GM23338 (cell line): ENCODE measurements around the gene CPTP.

Experiments
- CREB1 ChIP-seq: fragments of 250-450 bp; sonication (Bioruptor Pico); IDR thresholded peaks from 2 replicates; pipeline ENCODE4 v1.5.0; 2020; ENCODE audit warnings: low read depth, mild to moderate bottlenecking, moderate library complexity
- EZH2 ChIP-seq: fragments of 200-600 bp; sonication (generic); IDR thresholded peaks from one replicate; pipeline ENCODE4 v1.8.0; 2017; ENCODE audit warnings: antibody characterized with exemption, mild to moderate bottlenecking, low read depth; ENCODE audit not compliant: unreplicated experiment
- EZH2phosphoT487 ChIP-seq: fragments of 200-600 bp; sonication (generic); IDR thresholded peaks from one replicate; pipeline ENCODE4 v1.8.1; 2018; ENCODE audit warnings: antibody characterized with exemption; ENCODE audit not compliant: unreplicated experiment
- JUNB ChIP-seq: IDR thresholded peaks from one replicate; pipeline ENCODE4 v1.6.1; 2016; ENCODE audit warnings: antibody characterized with exemption; ENCODE audit not compliant: unreplicated experiment
- NANOG ChIP-seq: IDR thresholded peaks from 2 replicates; pipeline ENCODE4 v1.6.1; 2016; ENCODE audit warnings: antibody characterized with exemption, borderline replicate concordance
- POLR2AphosphoS5 ChIP-seq: IDR thresholded peaks from 2 replicates; pipeline ENCODE4 v1.6.1; 2016; ENCODE audit warnings: antibody characterized with exemption, low read depth
- ZNF114 ChIP-seq: fragments of 250-450 bp; sonication (Bioruptor Pico); IDR thresholded peaks from 2 replicates; pipeline ENCODE4 v1.5.0; 2020; ENCODE audit warnings: mild to moderate bottlenecking, moderate library complexity
- ZNF331 ChIP-seq: fragments of 250-450 bp; sonication (Bioruptor Pico); IDR thresholded peaks from 2 replicates; pipeline ENCODE4 v1.5.0; 2020; ENCODE audit warnings: low read depth, mild to moderate bottlenecking, moderate library complexity
- TF ChIP-seq, protein P1 (sequence below), 2 experiments: fragments of 200-600 bp in 1 of 2; sonication (generic) in 1 of 2; conservative IDR thresholded peaks; 2 replicates each; pipeline versions ENCODE4 v1.5.1 to v1.6.1; 2016 to 2017; ENCODE audit warnings: antibody characterized with exemption in 2 of 2, low read depth in 2 of 2, mild to moderate bottlenecking in 2 of 2, moderate library complexity in 1 of 2
- TF ChIP-seq, protein P2 (sequence below): IDR thresholded peaks from one replicate; pipeline ENCODE4 v1.6.1; 2018; ENCODE audit warnings: antibody characterized with exemption; ENCODE audit not compliant: unreplicated experiment
- TF ChIP-seq, protein P3 (sequence below): IDR thresholded peaks from 2 replicates; pipeline ENCODE4 v1.6.1; 2016; ENCODE audit warnings: antibody characterized with exemption
- TF ChIP-seq, protein P4 (sequence below): fragments of 250-450 bp; sonication (Bioruptor Pico); IDR thresholded peaks from 2 replicates; pipeline ENCODE4 v1.5.0; 2020; ENCODE audit warnings: mild to moderate bottlenecking, moderate library complexity

DNA sequence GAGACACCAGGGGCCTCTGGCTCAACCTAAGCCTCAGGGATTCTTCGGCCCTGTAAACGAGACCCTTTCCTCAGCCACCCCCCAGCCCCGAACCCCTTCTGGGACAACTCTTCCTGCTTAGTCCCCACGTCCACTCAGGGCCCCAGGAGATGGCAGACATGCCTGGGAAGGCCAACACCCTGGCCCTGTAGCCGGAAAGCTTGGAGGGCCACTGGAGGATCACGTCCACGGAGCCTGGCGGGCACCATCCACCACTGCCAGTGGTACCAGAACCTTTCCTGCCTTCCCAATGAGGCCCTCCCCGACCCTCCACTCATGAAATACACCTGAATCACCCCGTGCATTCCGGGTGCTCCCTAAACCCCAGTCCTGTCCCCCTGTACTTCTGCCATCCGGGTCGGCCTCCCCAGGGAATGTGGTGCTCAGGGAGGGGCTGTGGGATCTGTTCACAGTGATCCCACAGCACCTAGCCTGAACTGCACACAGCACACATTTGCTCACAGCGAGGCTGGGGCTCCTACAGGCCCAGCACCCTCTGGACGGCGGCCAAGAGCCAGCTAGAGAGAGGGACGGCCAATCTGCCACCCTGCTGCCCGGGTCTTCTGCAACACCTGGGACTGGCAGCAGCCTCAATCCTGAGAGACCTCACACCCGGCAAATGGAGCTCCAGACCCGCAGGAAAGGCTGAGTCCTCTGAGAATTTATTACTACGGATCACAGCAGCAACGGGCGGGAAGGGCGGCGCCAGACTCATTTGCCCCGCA is 48.6 kb downstream of the CPTP start:
- TF ChIP-seq EZH2phosphoT487 (no peak), POLR2AphosphoS5 (no peak), JUNB (no peak), CREB1 (no peak), EZH2 (no peak), ZNF331 (CRISPR knock-in tag) (no peak), NANOG (no peak), ZNF114 (CRISPR knock-in tag) (no peak)
- TF ChIP-seq, protein P1, sequence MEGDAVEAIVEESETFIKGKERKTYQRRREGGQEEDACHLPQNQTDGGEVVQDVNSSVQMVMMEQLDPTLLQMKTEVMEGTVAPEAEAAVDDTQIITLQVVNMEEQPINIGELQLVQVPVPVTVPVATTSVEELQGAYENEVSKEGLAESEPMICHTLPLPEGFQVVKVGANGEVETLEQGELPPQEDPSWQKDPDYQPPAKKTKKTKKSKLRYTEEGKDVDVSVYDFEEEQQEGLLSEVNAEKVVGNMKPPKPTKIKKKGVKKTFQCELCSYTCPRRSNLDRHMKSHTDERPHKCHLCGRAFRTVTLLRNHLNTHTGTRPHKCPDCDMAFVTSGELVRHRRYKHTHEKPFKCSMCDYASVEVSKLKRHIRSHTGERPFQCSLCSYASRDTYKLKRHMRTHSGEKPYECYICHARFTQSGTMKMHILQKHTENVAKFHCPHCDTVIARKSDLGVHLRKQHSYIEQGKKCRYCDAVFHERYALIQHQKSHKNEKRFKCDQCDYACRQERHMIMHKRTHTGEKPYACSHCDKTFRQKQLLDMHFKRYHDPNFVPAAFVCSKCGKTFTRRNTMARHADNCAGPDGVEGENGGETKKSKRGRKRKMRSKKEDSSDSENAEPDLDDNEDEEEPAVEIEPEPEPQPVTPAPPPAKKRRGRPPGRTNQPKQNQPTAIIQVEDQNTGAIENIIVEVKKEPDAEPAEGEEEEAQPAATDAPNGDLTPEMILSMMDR (conservative IDR thresholded peaks at IDR 0.05; ENCODE audit: low read depth in 2 of 2) = no peak
- TF ChIP-seq, protein P2, sequence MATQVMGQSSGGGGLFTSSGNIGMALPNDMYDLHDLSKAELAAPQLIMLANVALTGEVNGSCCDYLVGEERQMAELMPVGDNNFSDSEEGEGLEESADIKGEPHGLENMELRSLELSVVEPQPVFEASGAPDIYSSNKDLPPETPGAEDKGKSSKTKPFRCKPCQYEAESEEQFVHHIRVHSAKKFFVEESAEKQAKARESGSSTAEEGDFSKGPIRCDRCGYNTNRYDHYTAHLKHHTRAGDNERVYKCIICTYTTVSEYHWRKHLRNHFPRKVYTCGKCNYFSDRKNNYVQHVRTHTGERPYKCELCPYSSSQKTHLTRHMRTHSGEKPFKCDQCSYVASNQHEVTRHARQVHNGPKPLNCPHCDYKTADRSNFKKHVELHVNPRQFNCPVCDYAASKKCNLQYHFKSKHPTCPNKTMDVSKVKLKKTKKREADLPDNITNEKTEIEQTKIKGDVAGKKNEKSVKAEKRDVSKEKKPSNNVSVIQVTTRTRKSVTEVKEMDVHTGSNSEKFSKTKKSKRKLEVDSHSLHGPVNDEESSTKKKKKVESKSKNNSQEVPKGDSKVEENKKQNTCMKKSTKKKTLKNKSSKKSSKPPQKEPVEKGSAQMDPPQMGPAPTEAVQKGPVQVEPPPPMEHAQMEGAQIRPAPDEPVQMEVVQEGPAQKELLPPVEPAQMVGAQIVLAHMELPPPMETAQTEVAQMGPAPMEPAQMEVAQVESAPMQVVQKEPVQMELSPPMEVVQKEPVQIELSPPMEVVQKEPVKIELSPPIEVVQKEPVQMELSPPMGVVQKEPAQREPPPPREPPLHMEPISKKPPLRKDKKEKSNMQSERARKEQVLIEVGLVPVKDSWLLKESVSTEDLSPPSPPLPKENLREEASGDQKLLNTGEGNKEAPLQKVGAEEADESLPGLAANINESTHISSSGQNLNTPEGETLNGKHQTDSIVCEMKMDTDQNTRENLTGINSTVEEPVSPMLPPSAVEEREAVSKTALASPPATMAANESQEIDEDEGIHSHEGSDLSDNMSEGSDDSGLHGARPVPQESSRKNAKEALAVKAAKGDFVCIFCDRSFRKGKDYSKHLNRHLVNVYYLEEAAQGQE = no peak
- TF ChIP-seq, protein P3, sequence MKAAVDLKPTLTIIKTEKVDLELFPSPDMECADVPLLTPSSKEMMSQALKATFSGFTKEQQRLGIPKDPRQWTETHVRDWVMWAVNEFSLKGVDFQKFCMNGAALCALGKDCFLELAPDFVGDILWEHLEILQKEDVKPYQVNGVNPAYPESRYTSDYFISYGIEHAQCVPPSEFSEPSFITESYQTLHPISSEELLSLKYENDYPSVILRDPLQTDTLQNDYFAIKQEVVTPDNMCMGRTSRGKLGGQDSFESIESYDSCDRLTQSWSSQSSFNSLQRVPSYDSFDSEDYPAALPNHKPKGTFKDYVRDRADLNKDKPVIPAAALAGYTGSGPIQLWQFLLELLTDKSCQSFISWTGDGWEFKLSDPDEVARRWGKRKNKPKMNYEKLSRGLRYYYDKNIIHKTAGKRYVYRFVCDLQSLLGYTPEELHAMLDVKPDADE = no peak
- TF ChIP-seq, protein P4, sequence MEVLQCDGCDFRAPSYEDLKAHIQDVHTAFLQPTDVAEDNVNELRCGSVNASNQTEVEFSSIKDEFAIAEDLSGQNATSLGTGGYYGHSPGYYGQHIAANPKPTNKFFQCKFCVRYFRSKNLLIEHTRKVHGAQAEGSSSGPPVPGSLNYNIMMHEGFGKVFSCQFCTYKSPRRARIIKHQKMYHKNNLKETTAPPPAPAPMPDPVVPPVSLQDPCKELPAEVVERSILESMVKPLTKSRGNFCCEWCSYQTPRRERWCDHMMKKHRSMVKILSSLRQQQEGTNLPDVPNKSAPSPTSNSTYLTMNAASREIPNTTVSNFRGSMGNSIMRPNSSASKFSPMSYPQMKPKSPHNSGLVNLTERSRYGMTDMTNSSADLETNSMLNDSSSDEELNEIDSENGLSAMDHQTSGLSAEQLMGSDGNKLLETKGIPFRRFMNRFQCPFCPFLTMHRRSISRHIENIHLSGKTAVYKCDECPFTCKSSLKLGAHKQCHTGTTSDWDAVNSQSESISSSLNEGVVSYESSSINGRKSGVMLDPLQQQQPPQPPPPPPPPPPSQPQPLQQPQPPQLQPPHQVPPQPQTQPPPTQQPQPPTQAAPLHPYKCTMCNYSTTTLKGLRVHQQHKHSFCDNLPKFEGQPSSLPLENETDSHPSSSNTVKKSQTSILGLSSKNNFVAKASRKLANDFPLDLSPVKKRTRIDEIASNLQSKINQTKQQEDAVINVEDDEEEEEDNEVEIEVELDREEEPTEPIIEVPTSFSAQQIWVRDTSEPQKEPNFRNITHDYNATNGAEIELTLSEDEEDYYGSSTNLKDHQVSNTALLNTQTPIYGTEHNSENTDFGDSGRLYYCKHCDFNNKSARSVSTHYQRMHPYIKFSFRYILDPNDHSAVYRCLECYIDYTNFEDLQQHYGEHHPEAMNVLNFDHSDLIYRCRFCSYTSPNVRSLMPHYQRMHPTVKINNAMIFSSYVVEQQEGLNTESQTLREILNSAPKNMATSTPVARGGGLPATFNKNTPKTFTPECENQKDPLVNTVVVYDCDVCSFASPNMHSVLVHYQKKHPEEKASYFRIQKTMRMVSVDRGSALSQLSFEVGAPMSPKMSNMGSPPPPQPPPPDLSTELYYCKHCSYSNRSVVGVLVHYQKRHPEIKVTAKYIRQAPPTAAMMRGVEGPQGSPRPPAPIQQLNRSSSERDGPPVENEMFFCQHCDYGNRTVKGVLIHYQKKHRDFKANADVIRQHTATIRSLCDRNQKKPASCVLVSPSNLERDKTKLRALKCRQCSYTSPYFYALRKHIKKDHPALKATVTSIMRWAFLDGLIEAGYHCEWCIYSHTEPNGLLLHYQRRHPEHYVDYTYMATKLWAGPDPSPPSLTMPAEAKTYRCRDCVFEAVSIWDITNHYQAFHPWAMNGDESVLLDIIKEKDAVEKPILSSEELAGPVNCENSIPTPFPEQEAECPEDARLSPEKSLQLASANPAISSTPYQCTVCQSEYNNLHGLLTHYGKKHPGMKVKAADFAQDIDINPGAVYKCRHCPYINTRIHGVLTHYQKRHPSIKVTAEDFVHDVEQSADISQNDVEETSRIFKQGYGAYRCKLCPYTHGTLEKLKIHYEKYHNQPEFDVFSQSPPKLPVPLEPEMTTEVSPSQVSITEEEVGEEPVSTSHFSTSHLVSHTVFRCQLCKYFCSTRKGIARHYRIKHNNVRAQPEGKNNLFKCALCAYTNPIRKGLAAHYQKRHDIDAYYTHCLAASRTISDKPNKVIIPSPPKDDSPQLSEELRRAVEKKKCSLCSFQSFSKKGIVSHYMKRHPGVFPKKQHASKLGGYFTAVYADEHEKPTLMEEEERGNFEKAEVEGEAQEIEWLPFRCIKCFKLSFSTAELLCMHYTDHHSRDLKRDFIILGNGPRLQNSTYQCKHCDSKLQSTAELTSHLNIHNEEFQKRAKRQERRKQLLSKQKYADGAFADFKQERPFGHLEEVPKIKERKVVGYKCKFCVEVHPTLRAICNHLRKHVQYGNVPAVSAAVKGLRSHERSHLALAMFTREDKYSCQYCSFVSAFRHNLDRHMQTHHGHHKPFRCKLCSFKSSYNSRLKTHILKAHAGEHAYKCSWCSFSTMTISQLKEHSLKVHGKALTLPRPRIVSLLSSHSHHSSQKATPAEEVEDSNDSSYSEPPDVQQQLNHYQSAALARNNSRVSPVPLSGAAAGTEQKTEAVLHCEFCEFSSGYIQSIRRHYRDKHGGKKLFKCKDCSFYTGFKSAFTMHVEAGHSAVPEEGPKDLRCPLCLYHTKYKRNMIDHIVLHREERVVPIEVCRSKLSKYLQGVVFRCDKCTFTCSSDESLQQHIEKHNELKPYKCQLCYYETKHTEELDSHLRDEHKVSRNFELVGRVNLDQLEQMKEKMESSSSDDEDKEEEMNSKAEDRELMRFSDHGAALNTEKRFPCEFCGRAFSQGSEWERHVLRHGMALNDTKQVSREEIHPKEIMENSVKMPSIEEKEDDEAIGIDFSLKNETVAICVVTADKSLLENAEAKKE (CRISPR knock-in tag) = no peak
